GM23338 (cell line): Measurements from ENCODE around the gene PTPRZ1. TPM values are rescaled to one million over a fixed set of nuclear protein-coding genes. Genes with fewer than 3 reads are reported as not detected.

ENCODE experiments used
- ATAC-seq: fragments of 200-7000 bp; cut with Tn5 transposase; 3 replicates; pipeline ENCODE4 v1.9.1; 2020
- DNase-seq: peaks from one replicate; pipeline ENCODE4 v3.0.0-alpha.2; 2015; ENCODE audit warnings: low spot score
- H2AFZ ChIP-seq: fragments of 200-600 bp; sonication (generic); 2 replicates; pipeline ENCODE4 v1.8.0; 2016; ENCODE audit warnings: antibody characterized with exemption, mild to moderate bottlenecking, moderate library complexity
- H3F3A ChIP-seq: fragments of 200-600 bp; sonication (generic); replicated peaks from 2 replicates; pipeline ENCODE4 v1.8.0; 2017; ENCODE audit warnings: antibody characterized with exemption, mixed run types, low read depth
- H3K27ac ChIP-seq: fragments of 200-600 bp; sonication (generic); 2 replicates; pipeline ENCODE4 v1.6.1; 2016; ENCODE audit warnings: low read depth
- H3K27me3 ChIP-seq: fragments of 200-600 bp; sonication (generic); 2 replicates; pipeline ENCODE4 v1.8.0; 2016; ENCODE audit warnings: mild to moderate bottlenecking, mixed run types, moderate library complexity; ENCODE audit not compliant: insufficient read depth
- H3K36me3 ChIP-seq: fragments of 200-600 bp; sonication (generic); 2 replicates; pipeline ENCODE4 v1.8.0; 2016; ENCODE audit warnings: mild to moderate bottlenecking; ENCODE audit not compliant: insufficient read depth
- H3K4me1 ChIP-seq: fragments of 200-600 bp; sonication (generic); 2 replicates; pipeline ENCODE4 v1.8.0; 2016; ENCODE audit warnings: mild to moderate bottlenecking, moderate library complexity; ENCODE audit not compliant: insufficient read depth
- H3K4me2 ChIP-seq: fragments of 200-600 bp; sonication (generic); 2 replicates; pipeline ENCODE4 v1.7.1; 2017; ENCODE audit warnings: mixed run types
- H3K4me3 ChIP-seq: fragments of 200-600 bp; sonication (generic); 2 replicates; pipeline ENCODE4 v1.6.1; 2016; ENCODE audit warnings: mixed run types
- H3K79me2 ChIP-seq: fragments of 200-600 bp; sonication (generic); replicated peaks from 2 replicates; pipeline ENCODE4 v1.8.0; 2017; ENCODE audit warnings: mild to moderate bottlenecking; ENCODE audit not compliant: insufficient read depth
- H3K9me2 ChIP-seq: fragments of 200-600 bp; sonication (generic); 2 replicates; pipeline ENCODE4 v1.8.0; 2017; ENCODE audit not compliant: insufficient read depth
- H4K20me1 ChIP-seq: fragments of 200-600 bp; sonication (generic); replicated peaks from 2 replicates; pipeline ENCODE4 v1.8.0; 2017; ENCODE audit warnings: mild to moderate bottlenecking; ENCODE audit not compliant: insufficient read depth
- H3K27ac Mint-ChIP-seq: 2 replicates; pipeline ENCODE4 v1.8.0; 2020; ENCODE audit warnings: inconsistent platforms, mild to moderate bottlenecking, moderate library complexity, mixed read lengths
- H3K27me3 Mint-ChIP-seq: 3 replicates; pipeline ENCODE4 v1.8.0; 2022; ENCODE audit warnings: low read depth, mild to moderate bottlenecking, moderate library complexity, mixed read lengths, inconsistent platforms; ENCODE audit not compliant: insufficient read depth, poor library complexity
- H3K36me3 Mint-ChIP-seq: 3 replicates; pipeline ENCODE4 v1.8.0; 2021; ENCODE audit warnings: low read depth, mild to moderate bottlenecking, inconsistent platforms, moderate library complexity, mixed read lengths
- H3K4me1 Mint-ChIP-seq: 3 replicates; pipeline ENCODE4 v1.8.0; 2020; ENCODE audit warnings: mild to moderate bottlenecking, inconsistent platforms, mixed read lengths
- H3K4me3 Mint-ChIP-seq: 3 replicates; pipeline ENCODE4 v1.8.0; 2021; ENCODE audit warnings: moderate library complexity, mild to moderate bottlenecking, inconsistent platforms, mixed read lengths
- H3K9me3 Mint-ChIP-seq: 3 replicates; pipeline ENCODE4 v1.8.0; 2020; ENCODE audit warnings: moderate library complexity, mild to moderate bottlenecking, inconsistent platforms, mixed read lengths
- CREB1 ChIP-seq: fragments of 250-450 bp; sonication (Bioruptor Pico); IDR thresholded peaks from 2 replicates; pipeline ENCODE4 v1.5.0; 2020; ENCODE audit warnings: low read depth, mild to moderate bottlenecking, moderate library complexity
- EZH2 ChIP-seq: fragments of 200-600 bp; sonication (generic); IDR thresholded peaks from one replicate; pipeline ENCODE4 v1.8.0; 2017; ENCODE audit warnings: antibody characterized with exemption, mild to moderate bottlenecking, low read depth; ENCODE audit not compliant: unreplicated experiment
- EZH2phosphoT487 ChIP-seq: fragments of 200-600 bp; sonication (generic); IDR thresholded peaks from one replicate; pipeline ENCODE4 v1.8.1; 2018; ENCODE audit warnings: antibody characterized with exemption; ENCODE audit not compliant: unreplicated experiment
- JUNB ChIP-seq: IDR thresholded peaks from one replicate; pipeline ENCODE4 v1.6.1; 2016; ENCODE audit warnings: antibody characterized with exemption; ENCODE audit not compliant: unreplicated experiment
- NANOG ChIP-seq: IDR thresholded peaks from 2 replicates; pipeline ENCODE4 v1.6.1; 2016; ENCODE audit warnings: antibody characterized with exemption, borderline replicate concordance
- POLR2AphosphoS5 ChIP-seq: IDR thresholded peaks from 2 replicates; pipeline ENCODE4 v1.6.1; 2016; ENCODE audit warnings: antibody characterized with exemption, low read depth
- STAT1 ChIP-seq: IDR thresholded peaks from one replicate; pipeline ENCODE4 v1.6.1; 2016; ENCODE audit warnings: antibody characterized with exemption; ENCODE audit not compliant: unreplicated experiment
- ZNF114 ChIP-seq: fragments of 250-450 bp; sonication (Bioruptor Pico); IDR thresholded peaks from 2 replicates; pipeline ENCODE4 v1.5.0; 2020; ENCODE audit warnings: mild to moderate bottlenecking, moderate library complexity
- ZNF331 ChIP-seq: fragments of 250-450 bp; sonication (Bioruptor Pico); IDR thresholded peaks from 2 replicates; pipeline ENCODE4 v1.5.0; 2020; ENCODE audit warnings: low read depth, mild to moderate bottlenecking, moderate library complexity
- polyA plus RNA-seq: library from polyadenylated mRNA; unstranded; fragments of >200 nt; fragmentation: Nextera tagmentation; extraction: Ambion mirVana; gene quantifications from 2 replicates; pipeline ENCODE4 v1.2.1, GENCODE V29; 2016
- total RNA-seq: library from RNA; depleted of rRNA; stranded (reverse); fragments of >200 nt; shearing (Covaris generic); gene quantifications from 2 replicates; pipeline ENCODE4 v1.2.3, GENCODE V29; 2014
- TF ChIP-seq, protein P1 (sequence below): IDR thresholded peaks from one replicate; pipeline ENCODE4 v1.6.1; 2018; ENCODE audit warnings: antibody characterized with exemption; ENCODE audit not compliant: unreplicated experiment
- TF ChIP-seq, protein P2 (sequence below): fragments of 250-450 bp; sonication (Bioruptor Pico); IDR thresholded peaks from 2 replicates; pipeline ENCODE4 v1.5.0; 2020; ENCODE audit warnings: mild to moderate bottlenecking, moderate library complexity
- TF ChIP-seq, protein P3 (sequence below), 2 experiments: fragments of 200-600 bp in 1 of 2; sonication (generic) in 1 of 2; conservative IDR thresholded peaks; 2 replicates each; pipeline versions ENCODE4 v1.5.1 to v1.6.1; 2016 to 2017; ENCODE audit warnings: antibody characterized with exemption in 2 of 2, low read depth in 2 of 2, mild to moderate bottlenecking in 2 of 2, moderate library complexity in 1 of 2
- TF ChIP-seq, protein P4 (sequence below): IDR thresholded peaks from 2 replicates; pipeline ENCODE4 v1.6.1; 2016; ENCODE audit warnings: antibody characterized with exemption

PTPRZ1 gene
- total and polyA plus RNA-seq, 2 experiments from 2014 or later = 160 to 230 TPM

DNA sequence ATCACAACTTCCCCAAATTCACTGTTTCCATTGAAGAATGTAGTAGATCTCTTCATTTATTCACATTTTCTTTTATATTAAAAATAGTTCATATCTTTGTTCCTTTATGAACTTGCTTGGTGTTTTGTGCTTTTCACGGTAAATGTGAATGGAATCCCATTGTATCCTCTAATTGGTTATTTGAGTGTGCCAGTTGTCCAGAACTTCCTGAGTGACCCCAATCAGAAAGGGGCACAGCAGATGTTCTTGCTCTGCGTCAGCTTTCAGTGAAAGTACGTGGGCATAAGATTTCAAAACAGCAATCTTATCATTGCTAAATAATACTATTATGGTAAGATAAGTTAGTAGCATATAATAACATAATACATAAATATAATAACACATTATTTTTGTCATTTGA is 47.0 kb downstream of the PTPRZ1 start:
- TF ChIP-seq CREB1 (CRISPR knock-in tag) (no peak), ZNF331 (CRISPR knock-in tag) (no peak), NANOG (no peak), JUNB (no peak), EZH2phosphoT487 (no peak), STAT1 (no peak), POLR2AphosphoS5 (no peak), ZNF114 (no peak), EZH2 (no peak)
- TF ChIP-seq, protein P1, sequence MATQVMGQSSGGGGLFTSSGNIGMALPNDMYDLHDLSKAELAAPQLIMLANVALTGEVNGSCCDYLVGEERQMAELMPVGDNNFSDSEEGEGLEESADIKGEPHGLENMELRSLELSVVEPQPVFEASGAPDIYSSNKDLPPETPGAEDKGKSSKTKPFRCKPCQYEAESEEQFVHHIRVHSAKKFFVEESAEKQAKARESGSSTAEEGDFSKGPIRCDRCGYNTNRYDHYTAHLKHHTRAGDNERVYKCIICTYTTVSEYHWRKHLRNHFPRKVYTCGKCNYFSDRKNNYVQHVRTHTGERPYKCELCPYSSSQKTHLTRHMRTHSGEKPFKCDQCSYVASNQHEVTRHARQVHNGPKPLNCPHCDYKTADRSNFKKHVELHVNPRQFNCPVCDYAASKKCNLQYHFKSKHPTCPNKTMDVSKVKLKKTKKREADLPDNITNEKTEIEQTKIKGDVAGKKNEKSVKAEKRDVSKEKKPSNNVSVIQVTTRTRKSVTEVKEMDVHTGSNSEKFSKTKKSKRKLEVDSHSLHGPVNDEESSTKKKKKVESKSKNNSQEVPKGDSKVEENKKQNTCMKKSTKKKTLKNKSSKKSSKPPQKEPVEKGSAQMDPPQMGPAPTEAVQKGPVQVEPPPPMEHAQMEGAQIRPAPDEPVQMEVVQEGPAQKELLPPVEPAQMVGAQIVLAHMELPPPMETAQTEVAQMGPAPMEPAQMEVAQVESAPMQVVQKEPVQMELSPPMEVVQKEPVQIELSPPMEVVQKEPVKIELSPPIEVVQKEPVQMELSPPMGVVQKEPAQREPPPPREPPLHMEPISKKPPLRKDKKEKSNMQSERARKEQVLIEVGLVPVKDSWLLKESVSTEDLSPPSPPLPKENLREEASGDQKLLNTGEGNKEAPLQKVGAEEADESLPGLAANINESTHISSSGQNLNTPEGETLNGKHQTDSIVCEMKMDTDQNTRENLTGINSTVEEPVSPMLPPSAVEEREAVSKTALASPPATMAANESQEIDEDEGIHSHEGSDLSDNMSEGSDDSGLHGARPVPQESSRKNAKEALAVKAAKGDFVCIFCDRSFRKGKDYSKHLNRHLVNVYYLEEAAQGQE = no peak
- TF ChIP-seq, protein P2, sequence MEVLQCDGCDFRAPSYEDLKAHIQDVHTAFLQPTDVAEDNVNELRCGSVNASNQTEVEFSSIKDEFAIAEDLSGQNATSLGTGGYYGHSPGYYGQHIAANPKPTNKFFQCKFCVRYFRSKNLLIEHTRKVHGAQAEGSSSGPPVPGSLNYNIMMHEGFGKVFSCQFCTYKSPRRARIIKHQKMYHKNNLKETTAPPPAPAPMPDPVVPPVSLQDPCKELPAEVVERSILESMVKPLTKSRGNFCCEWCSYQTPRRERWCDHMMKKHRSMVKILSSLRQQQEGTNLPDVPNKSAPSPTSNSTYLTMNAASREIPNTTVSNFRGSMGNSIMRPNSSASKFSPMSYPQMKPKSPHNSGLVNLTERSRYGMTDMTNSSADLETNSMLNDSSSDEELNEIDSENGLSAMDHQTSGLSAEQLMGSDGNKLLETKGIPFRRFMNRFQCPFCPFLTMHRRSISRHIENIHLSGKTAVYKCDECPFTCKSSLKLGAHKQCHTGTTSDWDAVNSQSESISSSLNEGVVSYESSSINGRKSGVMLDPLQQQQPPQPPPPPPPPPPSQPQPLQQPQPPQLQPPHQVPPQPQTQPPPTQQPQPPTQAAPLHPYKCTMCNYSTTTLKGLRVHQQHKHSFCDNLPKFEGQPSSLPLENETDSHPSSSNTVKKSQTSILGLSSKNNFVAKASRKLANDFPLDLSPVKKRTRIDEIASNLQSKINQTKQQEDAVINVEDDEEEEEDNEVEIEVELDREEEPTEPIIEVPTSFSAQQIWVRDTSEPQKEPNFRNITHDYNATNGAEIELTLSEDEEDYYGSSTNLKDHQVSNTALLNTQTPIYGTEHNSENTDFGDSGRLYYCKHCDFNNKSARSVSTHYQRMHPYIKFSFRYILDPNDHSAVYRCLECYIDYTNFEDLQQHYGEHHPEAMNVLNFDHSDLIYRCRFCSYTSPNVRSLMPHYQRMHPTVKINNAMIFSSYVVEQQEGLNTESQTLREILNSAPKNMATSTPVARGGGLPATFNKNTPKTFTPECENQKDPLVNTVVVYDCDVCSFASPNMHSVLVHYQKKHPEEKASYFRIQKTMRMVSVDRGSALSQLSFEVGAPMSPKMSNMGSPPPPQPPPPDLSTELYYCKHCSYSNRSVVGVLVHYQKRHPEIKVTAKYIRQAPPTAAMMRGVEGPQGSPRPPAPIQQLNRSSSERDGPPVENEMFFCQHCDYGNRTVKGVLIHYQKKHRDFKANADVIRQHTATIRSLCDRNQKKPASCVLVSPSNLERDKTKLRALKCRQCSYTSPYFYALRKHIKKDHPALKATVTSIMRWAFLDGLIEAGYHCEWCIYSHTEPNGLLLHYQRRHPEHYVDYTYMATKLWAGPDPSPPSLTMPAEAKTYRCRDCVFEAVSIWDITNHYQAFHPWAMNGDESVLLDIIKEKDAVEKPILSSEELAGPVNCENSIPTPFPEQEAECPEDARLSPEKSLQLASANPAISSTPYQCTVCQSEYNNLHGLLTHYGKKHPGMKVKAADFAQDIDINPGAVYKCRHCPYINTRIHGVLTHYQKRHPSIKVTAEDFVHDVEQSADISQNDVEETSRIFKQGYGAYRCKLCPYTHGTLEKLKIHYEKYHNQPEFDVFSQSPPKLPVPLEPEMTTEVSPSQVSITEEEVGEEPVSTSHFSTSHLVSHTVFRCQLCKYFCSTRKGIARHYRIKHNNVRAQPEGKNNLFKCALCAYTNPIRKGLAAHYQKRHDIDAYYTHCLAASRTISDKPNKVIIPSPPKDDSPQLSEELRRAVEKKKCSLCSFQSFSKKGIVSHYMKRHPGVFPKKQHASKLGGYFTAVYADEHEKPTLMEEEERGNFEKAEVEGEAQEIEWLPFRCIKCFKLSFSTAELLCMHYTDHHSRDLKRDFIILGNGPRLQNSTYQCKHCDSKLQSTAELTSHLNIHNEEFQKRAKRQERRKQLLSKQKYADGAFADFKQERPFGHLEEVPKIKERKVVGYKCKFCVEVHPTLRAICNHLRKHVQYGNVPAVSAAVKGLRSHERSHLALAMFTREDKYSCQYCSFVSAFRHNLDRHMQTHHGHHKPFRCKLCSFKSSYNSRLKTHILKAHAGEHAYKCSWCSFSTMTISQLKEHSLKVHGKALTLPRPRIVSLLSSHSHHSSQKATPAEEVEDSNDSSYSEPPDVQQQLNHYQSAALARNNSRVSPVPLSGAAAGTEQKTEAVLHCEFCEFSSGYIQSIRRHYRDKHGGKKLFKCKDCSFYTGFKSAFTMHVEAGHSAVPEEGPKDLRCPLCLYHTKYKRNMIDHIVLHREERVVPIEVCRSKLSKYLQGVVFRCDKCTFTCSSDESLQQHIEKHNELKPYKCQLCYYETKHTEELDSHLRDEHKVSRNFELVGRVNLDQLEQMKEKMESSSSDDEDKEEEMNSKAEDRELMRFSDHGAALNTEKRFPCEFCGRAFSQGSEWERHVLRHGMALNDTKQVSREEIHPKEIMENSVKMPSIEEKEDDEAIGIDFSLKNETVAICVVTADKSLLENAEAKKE (CRISPR knock-in tag) = no peak
- TF ChIP-seq, protein P3, sequence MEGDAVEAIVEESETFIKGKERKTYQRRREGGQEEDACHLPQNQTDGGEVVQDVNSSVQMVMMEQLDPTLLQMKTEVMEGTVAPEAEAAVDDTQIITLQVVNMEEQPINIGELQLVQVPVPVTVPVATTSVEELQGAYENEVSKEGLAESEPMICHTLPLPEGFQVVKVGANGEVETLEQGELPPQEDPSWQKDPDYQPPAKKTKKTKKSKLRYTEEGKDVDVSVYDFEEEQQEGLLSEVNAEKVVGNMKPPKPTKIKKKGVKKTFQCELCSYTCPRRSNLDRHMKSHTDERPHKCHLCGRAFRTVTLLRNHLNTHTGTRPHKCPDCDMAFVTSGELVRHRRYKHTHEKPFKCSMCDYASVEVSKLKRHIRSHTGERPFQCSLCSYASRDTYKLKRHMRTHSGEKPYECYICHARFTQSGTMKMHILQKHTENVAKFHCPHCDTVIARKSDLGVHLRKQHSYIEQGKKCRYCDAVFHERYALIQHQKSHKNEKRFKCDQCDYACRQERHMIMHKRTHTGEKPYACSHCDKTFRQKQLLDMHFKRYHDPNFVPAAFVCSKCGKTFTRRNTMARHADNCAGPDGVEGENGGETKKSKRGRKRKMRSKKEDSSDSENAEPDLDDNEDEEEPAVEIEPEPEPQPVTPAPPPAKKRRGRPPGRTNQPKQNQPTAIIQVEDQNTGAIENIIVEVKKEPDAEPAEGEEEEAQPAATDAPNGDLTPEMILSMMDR (conservative IDR thresholded peaks at IDR 0.05; ENCODE audit: low read depth in 2 of 2) = no peak
- TF ChIP-seq, protein P4, sequence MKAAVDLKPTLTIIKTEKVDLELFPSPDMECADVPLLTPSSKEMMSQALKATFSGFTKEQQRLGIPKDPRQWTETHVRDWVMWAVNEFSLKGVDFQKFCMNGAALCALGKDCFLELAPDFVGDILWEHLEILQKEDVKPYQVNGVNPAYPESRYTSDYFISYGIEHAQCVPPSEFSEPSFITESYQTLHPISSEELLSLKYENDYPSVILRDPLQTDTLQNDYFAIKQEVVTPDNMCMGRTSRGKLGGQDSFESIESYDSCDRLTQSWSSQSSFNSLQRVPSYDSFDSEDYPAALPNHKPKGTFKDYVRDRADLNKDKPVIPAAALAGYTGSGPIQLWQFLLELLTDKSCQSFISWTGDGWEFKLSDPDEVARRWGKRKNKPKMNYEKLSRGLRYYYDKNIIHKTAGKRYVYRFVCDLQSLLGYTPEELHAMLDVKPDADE = no peak
- Histone ChIP-seq H3K4me1 (peaks cover 39% of the 10 kb centered on the region), H3K79me2 (peaks cover 40% of the 10 kb centered on the region), H3K4me2 (no peak overlapping the region), H2AFZ (no peak overlapping the region), H3K9me2 (no peaks in the 10 kb centered on the region), H3K4me3 (no peak overlapping the region), H3K36me3 (no peaks in the 10 kb centered on the region), H3K27ac (no peak overlapping the region), H4K20me1 (no peaks in the 10 kb centered on the region), H3K27me3 (no peaks in the 10 kb centered on the region), H3F3A (no peaks in the 10 kb centered on the region)
- Mint-ChIP-seq H3K4me3 (no peak overlapping the region), H3K27me3 (peaks cover 4% of the 10 kb centered on the region), H3K4me1 (peaks cover 58% of the 10 kb centered on the region), H3K9me3 (no peaks in the 10 kb centered on the region), H3K36me3 (no peaks in the 10 kb centered on the region), H3K27ac (no peak overlapping the region)
- DNase-seq = no peak
- no peak for ATAC-seq
